NCI-H1417 treated with DMSO at 0.1 percent for 48 hours (cell line): Measurements from ENCODE around the gene ELOVL3.
"Not testable (repeated sequence)": the region's sequence is repeated elsewhere in the genome, so short reads cannot be mapped to it uniquely, and the experiment has no call there.

Experiments
- DNase-seq: peaks from one replicate; lab custom pipeline; 2025; lab: John Stamatoyannopoulos, UW

The ELOVL3 gene, protein sequence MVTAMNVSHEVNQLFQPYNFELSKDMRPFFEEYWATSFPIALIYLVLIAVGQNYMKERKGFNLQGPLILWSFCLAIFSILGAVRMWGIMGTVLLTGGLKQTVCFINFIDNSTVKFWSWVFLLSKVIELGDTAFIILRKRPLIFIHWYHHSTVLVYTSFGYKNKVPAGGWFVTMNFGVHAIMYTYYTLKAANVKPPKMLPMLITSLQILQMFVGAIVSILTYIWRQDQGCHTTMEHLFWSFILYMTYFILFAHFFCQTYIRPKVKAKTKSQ

DNA sequence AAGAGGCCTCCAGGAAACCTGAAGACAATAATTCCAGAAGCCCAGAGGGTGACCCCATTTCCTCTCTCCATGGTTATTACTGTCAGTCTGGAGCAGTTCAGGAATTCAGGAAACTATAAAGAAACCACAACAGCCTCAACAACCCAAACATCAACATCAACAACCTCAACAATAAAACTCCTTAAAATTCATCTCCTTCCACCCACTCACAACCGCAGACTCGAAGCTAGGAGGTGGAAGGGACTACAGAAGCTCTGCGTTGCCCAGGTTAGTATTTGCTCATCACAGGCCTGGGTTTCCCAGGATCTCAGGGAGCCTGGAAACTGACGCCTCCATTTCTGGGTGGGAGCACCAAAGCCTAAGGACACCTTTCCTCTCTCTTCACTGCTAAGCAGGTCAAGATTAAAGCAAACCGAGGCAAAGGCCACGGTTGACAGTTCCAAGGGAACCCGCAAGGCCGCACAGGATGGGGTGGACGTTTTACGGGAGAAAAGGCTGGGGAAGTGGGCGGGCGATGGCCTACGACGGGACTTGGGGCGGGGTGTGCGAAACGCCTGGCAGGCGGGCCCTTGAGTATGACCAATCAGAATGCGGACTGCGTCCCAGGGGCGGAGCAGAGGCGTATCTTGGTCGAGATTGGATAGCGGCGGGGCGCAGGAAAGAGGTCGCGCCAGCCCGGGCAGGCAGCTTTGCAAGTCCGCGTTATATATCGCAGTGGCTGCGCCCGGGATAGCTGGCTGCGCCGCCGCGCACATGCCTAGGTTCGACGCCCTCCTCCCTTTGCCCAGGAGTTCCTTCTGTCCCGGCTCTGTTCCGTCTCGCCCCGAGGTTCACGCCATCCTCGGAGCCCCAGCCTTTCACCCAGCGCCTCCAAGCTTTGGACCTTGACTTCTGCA is at the start of gene ELOVL3:
ELOVL3 (plus strand) TSS at position 654 of the 896 bp plus-strand sequence. CDS start 250 bp downstream, outside the sequence.
- peak; percentile 32 for DNase-seq

DNA sequence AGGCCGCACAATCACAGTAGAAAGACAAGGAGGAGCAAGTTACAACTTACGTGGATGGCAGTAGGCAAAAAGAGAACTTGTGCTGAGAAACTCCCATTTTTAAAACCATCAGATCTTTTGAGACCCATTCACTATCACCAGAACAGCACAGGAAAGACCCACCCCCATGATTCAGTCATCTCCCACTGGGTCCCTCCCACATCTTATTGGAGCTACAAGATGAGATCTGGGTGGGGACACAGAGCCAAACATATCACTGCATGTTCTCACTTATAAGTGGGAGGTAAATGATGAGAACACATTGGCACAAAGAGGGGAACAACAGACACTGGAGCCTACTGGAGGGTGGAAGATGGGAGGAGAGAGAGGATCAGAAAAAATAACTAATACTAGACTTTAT is 41.5 kb upstream of the ELOVL3 start:
- no peak for DNase-seq

DNA sequence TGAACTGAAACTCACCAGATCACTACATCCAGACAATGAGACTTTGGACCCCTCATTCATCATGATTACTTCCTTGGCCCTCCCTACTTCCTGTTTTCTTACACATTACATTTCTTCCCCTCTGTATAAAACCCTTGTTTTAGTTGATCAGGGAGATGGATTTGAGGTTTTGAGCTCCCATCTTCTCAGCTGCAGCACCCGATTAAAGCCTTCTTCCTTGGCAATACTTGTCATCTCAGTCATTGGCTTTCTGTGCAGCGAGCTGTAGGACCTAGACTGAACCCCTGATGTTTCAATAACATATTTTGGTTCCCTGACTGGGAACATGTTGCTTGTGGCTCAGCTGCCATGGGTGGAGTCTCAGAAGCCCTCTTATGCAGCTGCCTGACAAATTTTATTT is 40.8 kb upstream of the ELOVL3 start:
- no peak for DNase-seq

DNA sequence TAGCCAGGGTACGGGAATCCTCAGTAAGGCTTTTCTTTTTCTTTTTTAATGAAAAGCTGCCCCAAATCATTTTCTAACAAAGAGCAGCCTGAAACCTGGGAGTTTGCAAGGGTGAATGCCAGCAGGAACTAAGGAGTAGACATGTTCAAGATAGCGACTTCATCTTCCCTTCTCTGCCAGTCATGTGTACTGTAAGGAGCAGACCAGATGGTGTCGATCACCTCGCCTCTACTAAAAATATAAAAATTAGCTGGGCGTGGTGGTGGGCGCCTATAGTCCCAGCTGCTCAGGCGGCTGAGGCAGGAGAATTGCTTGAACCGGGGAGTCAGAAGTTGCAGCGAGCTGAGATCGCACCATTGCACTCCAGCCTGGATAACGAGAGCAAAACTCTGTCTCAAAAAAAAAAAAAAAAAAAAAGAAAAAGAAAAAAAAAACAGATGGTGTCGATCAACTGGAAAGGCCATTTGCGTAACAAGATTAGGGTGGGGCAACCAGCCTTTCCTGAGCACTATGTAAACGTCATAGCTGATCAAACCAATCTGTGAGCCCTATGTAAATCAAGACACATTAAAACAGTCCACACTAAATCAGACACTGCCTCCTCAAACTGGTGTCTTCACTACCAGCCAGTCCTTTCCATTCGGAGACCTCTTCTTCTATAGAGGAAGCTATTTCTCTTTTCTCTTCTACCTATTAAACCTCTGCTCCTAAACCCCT is 40.1 kb upstream of the ELOVL3 start:
- DNase-seq = no peak

DNA sequence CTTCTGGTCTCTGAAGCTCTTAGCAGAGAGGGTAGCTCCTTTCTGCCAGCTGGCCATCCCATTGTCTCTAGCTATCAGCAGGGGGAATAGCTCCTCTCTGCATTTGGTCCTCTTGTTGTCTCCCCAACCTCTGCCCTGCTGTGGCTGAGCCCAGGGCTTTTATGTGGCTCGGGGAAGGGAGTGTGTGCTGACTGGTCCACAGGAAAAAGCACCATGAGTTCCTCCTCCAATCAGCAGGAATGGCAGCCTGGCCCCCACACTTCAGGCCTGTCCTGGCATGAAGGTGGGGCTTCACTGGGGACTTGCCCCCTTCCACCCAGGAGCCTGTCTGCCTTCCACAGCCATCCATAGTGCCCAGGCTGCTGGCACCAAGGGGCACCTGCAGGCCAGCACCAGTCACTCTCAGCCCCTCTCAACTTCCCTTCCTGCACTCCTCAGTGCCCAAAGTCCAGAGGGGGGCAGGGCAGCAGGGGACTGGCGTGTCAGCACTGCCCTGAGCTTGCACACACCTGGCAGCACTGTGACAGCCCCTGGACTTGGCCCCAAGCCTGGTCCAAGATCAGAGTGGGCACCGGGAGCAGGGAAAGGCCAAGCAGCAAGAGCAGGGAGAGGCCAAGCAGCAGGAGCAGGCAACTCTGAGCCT is 37.7 kb upstream of the ELOVL3 start:
- no peak for DNase-seq

DNA sequence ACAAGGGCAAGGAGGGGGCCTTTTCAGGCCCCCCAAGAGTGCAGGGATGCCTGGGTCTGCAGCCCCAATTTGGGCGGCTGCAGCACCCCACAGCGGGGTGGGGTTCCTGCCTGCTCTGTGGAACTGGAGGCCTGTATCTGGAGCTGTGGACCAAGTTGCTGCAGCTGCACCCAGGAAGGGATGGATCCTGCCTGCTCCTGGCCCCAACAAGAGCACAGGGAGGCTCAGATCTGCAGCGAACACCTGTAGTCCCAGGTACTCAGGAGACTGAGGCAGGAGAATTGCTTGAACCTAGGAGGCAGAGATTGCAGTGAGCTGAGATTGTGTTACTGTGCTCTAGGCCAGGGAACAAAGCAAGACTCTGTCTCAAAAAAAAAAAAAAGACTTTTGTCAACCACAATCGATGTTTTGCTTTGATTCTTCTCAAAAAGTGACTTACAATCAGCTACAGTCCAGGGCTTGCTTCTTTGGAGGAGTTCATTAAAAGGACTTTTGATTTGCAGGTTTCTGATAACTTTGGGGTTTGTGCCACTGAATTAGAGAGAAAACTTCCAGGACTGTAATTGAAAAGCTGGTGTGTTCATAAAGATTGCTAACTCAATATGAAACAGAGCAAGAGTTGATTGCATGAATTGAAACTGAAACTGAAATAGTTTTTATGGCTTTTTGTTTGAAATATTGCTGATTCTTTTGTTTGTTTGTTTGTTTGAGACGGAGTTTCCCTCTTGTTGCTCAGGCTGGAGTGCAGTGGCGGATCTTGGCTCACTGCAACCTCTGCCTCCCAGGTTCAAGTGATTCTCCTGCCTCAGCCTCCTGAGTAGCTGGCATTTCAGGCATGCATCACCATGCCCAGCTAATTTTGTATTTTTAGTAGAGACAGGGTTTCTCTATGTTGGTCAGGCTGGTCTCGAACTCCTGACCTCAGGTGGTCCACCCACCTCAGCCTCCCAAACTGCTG is 36.9 kb upstream of the ELOVL3 start:
- DNase-seq = not testable (repeated sequence)

DNA sequence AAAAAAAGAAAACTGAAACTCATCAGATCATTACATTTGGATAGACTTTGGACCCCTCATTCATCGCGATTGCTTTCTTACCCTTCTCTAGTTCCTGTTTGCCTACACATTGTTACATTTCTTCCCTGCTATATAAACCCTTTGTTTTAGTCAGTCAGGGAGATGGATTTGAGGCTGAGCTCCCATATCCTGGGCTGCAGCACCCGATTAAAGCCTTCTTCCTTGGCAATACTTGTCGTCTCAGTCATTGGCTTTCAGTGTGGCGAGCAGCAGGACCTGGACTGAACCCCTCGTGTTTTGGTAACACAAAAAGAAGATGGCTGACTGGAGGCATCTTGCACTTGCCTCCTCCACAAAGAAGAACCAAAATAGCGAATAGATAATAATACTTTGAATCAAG is 34.1 kb upstream of the ELOVL3 start:
- DNase-seq = no peak

DNA sequence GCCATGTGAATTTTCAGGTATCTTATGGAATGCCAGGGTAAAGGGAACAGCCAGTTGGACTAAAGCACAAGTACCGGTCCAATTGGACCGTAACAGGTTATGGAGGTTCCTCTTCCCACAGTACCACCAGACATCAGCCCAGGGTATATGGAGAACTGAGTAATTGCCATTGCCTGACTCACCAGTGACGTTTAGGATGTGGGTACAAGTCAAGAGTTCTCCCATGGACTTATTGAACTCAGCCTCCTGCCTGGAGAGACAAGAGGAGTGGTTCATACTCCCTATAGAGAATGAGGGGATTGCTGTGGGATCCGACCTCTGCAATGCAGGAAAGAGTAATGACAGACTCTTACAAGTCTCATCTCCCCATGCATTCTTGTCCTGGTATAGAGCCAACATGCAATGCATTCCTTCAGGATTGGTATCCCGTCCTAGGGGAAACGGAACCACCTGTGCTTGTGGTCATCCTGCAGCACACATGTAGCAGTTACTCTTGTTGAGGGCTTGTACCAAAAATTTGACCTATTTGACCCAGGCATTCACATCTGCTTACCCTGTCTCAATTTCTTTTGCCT is 30.7 kb upstream of the ELOVL3 start:
- no peak for DNase-seq

DNA sequence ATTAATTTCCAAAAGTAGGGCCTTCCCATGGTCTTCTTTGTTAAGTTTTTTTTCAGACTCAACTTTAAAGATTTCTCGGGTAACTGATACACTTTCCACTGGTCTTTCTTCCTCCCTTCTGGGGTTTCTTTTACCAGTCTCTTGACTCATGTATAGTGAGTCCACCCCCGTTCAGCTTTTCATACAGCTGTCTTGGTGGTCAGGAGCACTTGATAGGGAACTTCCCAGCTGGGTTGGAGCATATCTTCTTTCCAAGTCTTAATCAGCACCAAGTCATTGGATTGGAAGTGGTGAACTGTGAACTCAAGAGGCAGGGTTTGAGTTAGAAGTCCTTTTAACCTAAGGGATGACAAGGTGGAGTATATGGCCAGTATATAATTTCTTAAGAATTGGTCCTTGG is 29.2 kb upstream of the ELOVL3 start:
- DNase-seq = no peak

DNA sequence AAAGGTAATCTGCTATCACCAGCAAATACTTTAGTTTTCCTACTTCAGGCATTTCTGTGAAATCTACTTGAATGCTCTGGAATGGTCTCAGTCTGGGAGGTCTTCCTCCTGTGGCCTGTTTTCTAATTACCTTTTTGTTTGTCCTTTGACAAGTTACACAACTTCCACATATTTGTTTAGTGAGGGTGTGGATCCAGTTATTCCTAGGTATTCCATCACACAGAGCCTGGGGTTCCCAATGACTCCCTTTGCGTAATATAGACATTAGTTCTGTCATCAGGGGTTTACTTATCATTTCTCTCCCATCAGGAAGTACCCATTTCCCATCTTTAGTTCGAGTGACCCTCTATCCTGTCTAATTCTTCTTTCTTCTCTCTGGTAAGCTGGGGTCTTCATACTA is 28.1 kb upstream of the ELOVL3 start:
- no peak for DNase-seq

DNA sequence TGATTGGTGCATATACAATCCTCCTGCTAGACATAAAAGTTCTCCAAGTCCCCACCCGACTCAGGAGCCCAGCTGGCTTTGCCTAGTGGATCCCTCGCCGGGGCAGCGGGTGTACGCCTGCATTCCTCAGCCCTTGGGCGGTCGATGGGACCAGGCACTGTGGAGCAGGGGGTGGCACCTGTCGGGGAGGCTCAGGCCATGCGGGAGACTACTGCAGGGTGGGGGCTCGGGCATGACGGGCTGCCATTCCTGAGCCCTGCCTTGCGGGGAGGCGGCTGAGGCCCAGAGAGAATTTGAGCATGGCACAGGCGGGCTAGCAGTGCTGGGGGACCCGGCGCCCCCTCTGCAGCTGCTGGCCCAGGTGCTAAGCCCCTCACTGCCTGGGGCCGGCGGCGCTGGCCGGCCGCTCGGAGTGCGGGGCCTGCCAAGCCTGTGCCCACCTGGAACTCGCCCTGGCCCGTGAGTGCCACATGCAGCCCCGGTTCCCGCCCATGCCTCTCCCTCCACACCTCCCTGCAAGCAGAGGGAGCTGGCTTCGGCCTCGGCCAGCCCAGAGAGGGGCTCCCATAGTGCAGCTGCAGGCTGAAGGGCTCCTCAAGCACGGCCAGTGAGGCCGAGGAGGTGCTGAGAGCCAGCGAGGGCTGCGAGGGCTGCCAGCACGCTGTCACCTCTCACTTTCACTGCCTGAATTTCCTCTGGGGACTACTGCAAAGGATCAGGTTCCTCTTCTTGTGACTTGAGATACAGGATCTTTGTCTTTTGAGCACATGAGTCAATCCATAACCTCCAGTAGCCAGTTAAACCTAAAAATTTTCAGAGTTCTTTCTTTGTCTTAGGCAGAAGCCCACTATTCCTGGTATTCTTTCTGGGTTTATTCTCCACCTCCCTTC is 25.1 kb upstream of the ELOVL3 start:
- no peak for DNase-seq

DNA sequence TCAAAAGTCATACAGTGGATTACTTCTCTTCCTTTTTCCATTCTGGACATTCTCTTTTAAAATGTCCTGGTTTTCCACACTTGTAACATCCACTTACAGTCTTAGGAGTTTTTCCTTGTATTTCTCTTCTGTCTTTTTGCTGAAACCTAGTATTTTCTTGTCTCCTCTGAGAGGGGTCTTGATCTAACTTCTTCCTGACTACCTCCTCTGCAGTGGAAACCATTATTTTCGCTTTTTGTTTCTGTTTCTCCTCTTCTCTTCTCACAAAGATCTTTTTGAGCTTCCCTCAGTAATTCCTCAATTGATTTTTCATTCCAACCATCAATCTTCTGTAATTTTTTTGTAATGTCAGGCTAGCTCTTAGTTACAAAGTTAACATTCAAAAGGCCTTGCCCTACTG is 23.7 kb upstream of the ELOVL3 start:
- no peak for DNase-seq

DNA sequence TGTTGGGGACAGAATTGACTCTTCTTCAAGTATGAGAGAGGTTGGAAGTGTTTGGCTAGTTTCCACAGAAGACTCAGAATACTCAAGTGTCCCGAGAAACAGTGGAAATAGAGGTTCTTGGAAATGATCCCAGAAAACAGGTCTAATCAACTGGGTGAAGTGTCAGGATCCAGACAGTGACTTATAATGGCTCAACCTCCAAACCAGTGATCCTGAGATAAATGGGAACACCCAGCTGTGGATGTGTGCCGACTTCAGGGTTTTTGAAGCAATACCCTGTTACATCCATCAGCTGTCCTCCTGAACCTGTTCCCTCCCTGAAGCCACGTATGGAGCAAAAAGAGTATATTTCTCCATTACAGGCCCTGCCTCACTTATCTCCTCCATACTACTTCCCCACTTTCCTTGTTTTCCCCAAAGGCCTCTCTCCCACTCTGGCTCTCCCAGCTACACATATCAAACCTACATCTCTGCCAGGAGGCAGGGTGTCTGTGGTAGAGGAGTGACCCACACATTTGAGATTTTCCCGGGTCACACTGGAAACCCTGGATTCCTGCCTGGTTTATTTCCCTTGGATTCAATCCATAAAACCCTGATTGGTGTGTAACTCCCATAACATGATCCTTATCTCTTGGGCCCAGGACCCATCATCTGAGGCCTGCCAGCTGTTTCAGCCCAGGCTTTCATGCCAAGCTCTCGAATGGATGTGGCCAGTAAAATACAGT is 17.6 kb upstream of the ELOVL3 start:
- no peak for DNase-seq

DNA sequence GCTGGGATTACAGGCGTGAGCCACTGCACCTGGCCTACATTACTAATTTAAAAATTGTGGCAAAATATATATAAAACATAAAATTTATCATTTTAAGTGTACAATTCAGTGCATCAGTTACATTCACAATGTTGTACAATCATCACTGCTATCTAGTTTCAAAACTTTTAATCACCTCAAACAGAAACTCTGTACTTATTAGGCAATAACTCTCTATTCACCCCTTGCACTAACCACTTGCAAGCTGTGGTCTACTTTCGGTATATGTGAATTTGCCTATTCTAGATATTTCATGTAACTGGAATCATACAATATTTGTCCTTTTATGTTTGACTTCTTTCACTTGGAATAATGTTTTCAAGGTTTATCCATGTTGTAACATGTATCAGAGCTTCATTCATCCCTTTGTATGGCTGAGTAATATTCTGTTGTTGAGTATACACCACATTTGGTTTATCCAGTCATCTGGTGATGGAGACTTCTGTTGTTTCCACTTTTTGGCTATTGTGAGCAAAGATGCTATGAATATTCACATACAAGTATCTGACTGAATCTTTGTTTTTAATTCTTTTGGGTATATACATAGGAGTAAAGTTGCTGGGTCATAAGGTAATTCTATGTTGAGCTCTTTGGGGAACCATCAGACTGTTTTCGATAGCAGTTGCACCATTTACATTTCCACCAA is 14.3 kb upstream of the ELOVL3 start:
- DNase-seq = no peak

DNA sequence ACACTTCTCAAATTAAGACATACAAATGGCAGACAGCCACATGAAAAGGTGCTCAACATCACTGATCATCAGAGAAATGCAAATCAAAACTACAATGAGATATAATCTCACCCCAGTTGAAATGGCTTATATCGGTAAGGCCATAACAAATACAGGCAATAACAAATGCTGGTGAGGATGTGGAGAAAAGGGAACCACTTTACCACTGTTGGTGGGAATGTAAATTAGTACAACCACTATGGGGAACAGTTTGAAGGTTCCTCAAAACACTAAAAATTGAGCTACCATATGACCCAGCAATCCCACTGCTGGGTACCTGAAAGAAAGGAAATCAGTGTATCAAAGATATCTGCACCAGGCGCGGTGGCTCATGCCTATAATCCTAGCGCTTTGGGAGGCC is 12.5 kb upstream of the ELOVL3 start:
- DNase-seq = not testable (repeated sequence)

DNA sequence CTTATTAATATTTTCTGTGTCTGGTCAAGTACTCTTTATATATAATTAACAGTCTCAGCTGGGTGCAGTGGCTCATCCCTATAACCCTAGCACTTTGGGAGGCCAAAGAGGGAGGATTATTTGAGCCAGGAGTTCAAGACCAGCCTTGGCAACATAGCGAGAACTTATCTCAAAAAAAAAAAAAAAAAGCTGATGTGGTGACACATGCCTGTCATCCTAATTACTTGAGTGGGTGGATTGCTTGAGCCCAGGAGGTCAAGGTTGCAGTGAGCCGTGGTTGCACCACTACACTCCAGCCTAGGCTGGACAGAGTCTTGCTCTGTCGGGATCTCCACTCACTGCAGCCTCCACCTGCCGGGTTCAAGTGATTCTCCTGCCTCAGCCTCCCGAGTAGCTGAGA is 6.7 kb upstream of the ELOVL3 start:
- DNase-seq = no peak

DNA sequence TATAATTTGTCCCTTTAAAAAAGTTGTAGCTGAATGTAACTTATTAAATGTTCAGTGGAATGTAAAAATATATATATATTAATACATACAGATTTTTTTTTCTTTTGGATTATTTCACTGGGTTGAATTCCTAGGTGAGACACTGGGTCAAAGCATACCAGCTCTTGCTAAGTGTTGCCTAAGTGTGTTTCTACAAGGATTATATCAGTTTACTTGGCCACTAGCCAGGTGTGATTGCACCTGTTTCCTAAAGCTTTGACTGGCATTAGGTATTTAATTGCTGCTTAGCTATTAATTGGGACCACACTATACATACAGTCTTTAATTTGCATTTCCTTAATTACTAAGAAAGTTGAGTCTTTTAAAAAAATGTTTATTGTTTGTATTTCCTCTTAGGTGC is 5.5 kb upstream of the ELOVL3 start:
- DNase-seq = no peak

DNA sequence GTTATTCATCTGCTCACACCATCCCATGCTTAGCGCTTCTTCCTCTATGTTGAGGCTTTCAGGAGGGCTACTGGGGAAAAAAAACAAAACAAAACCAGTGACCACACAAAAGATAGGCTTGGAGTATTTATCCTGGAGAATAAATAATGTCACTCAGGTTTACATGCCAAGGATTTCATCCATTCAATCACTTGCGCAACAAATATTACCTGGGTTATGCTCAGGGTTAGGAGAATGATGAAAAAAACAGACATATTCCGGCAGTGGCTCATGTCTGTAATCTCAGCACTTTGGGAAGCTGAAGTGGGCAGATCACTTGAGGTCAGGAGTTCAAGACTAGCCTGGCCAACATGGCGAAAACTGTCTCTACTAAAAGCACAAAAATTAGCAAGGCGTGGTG is 3.3 kb upstream of the ELOVL3 start:
- DNase-seq = no peak

DNA sequence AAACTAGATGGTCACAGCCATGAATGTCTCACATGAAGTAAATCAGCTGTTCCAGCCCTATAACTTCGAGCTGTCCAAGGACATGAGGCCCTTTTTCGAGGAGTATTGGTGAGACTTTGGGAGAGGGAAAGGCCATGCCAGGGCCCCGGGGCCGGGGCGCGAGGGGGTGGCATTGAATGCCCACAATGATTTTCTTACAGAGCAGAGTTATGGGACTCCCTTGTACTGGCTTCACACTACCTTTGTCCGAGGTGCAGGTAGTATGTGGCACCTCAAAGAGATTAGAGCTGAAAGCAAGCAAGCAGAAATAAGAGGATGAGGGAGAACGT is 407 bp downstream of the ELOVL3 start:
- no peak for DNase-seq
